Liver (tissue), 9 donors: ENCODE results near the gene RRP1. TPM values are rescaled to one million over a fixed set of nuclear protein-coding genes. Genes with fewer than 3 reads are reported as not detected.

Experiments
- DNase-seq: peaks from one replicate; pipeline ENCODE4 v3.0.0-alpha.2; 2017; ENCODE audit warnings: low spot score
- H3K27ac ChIP-seq, 2 donors: one replicate each; pipeline ENCODE4 v1.7.0; 2013; ENCODE audit warnings: inconsistent platforms in 2 of 2, low read length in 2 of 2, control low read depth in 1 of 2, low read depth in 1 of 2, mild to moderate bottlenecking in 1 of 2
- H3K27me3 ChIP-seq, 4 donors: one replicate each; pipeline versions ENCODE4 v1.6.1 to v1.7.0; 2013; ENCODE audit warnings: low read length in 3 of 4, inconsistent platforms in 1 of 4, mild to moderate bottlenecking in 1 of 4, moderate library complexity in 1 of 4; ENCODE audit not compliant: control insufficient read depth in 4 of 4, insufficient read depth in 4 of 4
- H3K36me3 ChIP-seq, 4 donors: one replicate each; pipeline versions ENCODE4 v1.6.1 to v1.7.0; 2013; ENCODE audit warnings: low read length in 3 of 4, mild to moderate bottlenecking in 3 of 4, low read depth in 1 of 4, moderate library complexity in 1 of 4; ENCODE audit not compliant: control insufficient read depth in 4 of 4, insufficient read depth in 3 of 4
- H3K4me1 ChIP-seq, 4 donors: one replicate each; pipeline versions ENCODE4 v1.6.1 to v1.7.0; 2013; ENCODE audit warnings: low read length in 3 of 4, mild to moderate bottlenecking in 3 of 4, moderate library complexity in 1 of 4; ENCODE audit not compliant: control insufficient read depth in 4 of 4, insufficient read depth in 4 of 4
- H3K4me3 ChIP-seq, 3 donors: one replicate each; pipeline versions ENCODE4 v1.6.1 to v1.7.0; 2013; ENCODE audit warnings: low read length in 3 of 3, control low read depth in 1 of 3, low read depth in 1 of 3, mild to moderate bottlenecking in 1 of 3
- H3K9ac ChIP-seq, 2 donors: one replicate each; pipeline ENCODE4 v1.7.0; 2013; ENCODE audit warnings: low read length in 2 of 2, mild to moderate bottlenecking in 2 of 2, moderate library complexity in 2 of 2, control low read depth in 1 of 2, low read depth in 1 of 2
- H3K9me3 ChIP-seq, 4 donors: one replicate each; pipeline versions ENCODE4 v1.6.1 to v1.7.0; 2013; ENCODE audit warnings: low read length in 3 of 4; ENCODE audit not compliant: control insufficient read depth in 4 of 4
- ATF3 ChIP-seq: IDR thresholded peaks from 2 replicates; pipeline ENCODE4 v1.6.1; 2016; ENCODE audit warnings: antibody characterized with exemption
- CTCF ChIP-seq: fragments of 150-350 bp; IDR thresholded peaks from 2 replicates; pipeline ENCODE4 v1.5.1; 2017; ENCODE audit warnings: improper control_type of control experiment, low read depth, low read length; ENCODE audit not compliant: missing input control
- EGR1 ChIP-seq, 2 donors: IDR thresholded peaks; 2 replicates each; pipeline ENCODE4 v1.6.1; 2016 to 2018; ENCODE audit warnings: antibody characterized with exemption in 2 of 2, low read depth in 2 of 2
- FOXA1 ChIP-seq: IDR thresholded peaks from 2 replicates; pipeline ENCODE4 v1.6.1; 2016; ENCODE audit warnings: antibody characterized with exemption
- FOXA2 ChIP-seq: IDR thresholded peaks from 2 replicates; pipeline ENCODE4 v1.6.1; 2016; ENCODE audit warnings: antibody characterized with exemption
- GABPA ChIP-seq, 2 donors: IDR thresholded peaks in 1 of 2; conservative IDR thresholded peaks in 1 of 2; 2 replicates each; pipeline ENCODE4 v1.6.1; 2016; ENCODE audit warnings: antibody characterized with exemption in 2 of 2, mild to moderate bottlenecking in 1 of 2, moderate library complexity in 1 of 2
- HNF4A ChIP-seq, 2 donors: conservative IDR thresholded peaks; 2 replicates each; pipeline ENCODE4 v1.6.1; 2016; ENCODE audit warnings: antibody characterized with exemption in 2 of 2, mild to moderate bottlenecking in 2 of 2
- HNF4G ChIP-seq: IDR thresholded peaks from 2 replicates; pipeline ENCODE4 v1.6.1; 2016; ENCODE audit warnings: antibody characterized with exemption
- JUND ChIP-seq, 2 donors: IDR thresholded peaks; 2 replicates each; pipeline ENCODE4 v1.6.1; 2016; ENCODE audit warnings: antibody characterized with exemption in 2 of 2
- MAX ChIP-seq: IDR thresholded peaks from 2 replicates; pipeline ENCODE4 v1.6.1; 2016; ENCODE audit warnings: antibody characterized with exemption
- NR2F2 ChIP-seq: IDR thresholded peaks from 2 replicates; pipeline ENCODE4 v1.6.1; 2016; ENCODE audit warnings: antibody characterized with exemption
- RAD21 ChIP-seq, 2 donors: IDR thresholded peaks; 2 replicates each; pipeline ENCODE4 v1.6.1; 2016; ENCODE audit warnings: antibody characterized with exemption in 2 of 2, mild to moderate bottlenecking in 2 of 2
- REST ChIP-seq: IDR thresholded peaks from 2 replicates; pipeline ENCODE4 v1.6.1; 2016; ENCODE audit warnings: antibody characterized with exemption, mild to moderate bottlenecking
- RXRA ChIP-seq, 2 donors: IDR thresholded peaks; 2 replicates each; pipeline ENCODE4 v1.6.1; 2017 to 2018; ENCODE audit warnings: antibody characterized with exemption in 2 of 2, mild to moderate bottlenecking in 1 of 2
- SP1 ChIP-seq: IDR thresholded peaks from 2 replicates; pipeline ENCODE4 v1.6.1; 2018; ENCODE audit warnings: antibody characterized with exemption, mild to moderate bottlenecking
- TAF1 ChIP-seq: conservative IDR thresholded peaks from 2 replicates; pipeline ENCODE4 v1.6.1; 2016; ENCODE audit warnings: antibody characterized with exemption, mild to moderate bottlenecking
- YY1 ChIP-seq: IDR thresholded peaks from 2 replicates; pipeline ENCODE4 v1.6.1; 2016; ENCODE audit warnings: antibody characterized with exemption, mild to moderate bottlenecking
- ZBTB33 ChIP-seq: IDR thresholded peaks from 2 replicates; pipeline ENCODE4 v1.6.1; 2016; ENCODE audit warnings: antibody characterized with exemption
- WGBS: extraction: QIAGEN DNeasy Blood & Tissue Kit; methylation state at CpG from one replicate; pipeline ENCODE4 v1.1.7; 2013; 5-methylcytosine and 5-hydroxymethylcytosine counted together
- polyA plus RNA-seq, 2 donors: library from polyadenylated mRNA; stranded (reverse) in 1 of 2; unstranded in 1 of 2; fragments of 200-250 nt in 1 of 2; fragments of >200 nt in 1 of 2; fragmentation: Nextera tagmentation in 1 of 2; extraction: Ambion mirVana in 1 of 2; gene quantifications; one replicate each; pipeline versions ENCODE4 v1.2.1 to v1.2.3, GENCODE V29; 2013 to 2015
- total RNA-seq, 2 donors: library from RNA; depleted of rRNA; stranded (reverse); fragments of >200 nt; gene quantifications; one replicate each; pipeline ENCODE4 v1.2.3, GENCODE V29; 2014
- donor health status: healthy.
- donor health status: healthy.
- donor health status: healthy.
- donor health status: healthy.
- donor health status: healthy.

Gene RRP1
- total and polyA plus RNA-seq, 4 donors: 5.4 to 15.0 (median 7.7) TPM

GRCh38 chr21:43785134-43785533, 4.2 kb upstream of the RRP1 start:
- Histone ChIP-seq H3K36me3 (no peaks in the 10 kb centered on the region), H3K4me1 (peaks cover 9 to 19% (median 15%) of the 10 kb centered on the region in 4 donors), H3K27me3 (no peaks in the 10 kb centered on the region), H3K9me3 (no peaks in the 10 kb centered on the region), H3K9ac (no peak overlapping the region), H3K4me3 (no peak overlapping the region), H3K27ac (no peak overlapping the region)
- 64% methylated on average over 3 of the region's 3 CpGs for WGBS
- no peak for TF ChIP-seq FOXA1
- TF ChIP-seq TAF1: no peak
- TF ChIP-seq ATF3: no peak
- TF ChIP-seq REST: no peak
- TF ChIP-seq JUND (IDR thresholded peaks at IDR 0.05): no peak
- TF ChIP-seq RAD21 (IDR thresholded peaks at IDR 0.05): no peak
- no peak for TF ChIP-seq YY1
- TF ChIP-seq GABPA (IDR thresholded peaks at IDR 0.05 in 1 of 2, conservative IDR thresholded peaks at IDR 0.05 in 1 of 2): no peak
- TF ChIP-seq EGR1 (IDR thresholded peaks at IDR 0.05; ENCODE audit: low read depth in 2 of 2): no peak
- TF ChIP-seq HNF4A (conservative IDR thresholded peaks at IDR 0.05): no peak
- no peak for TF ChIP-seq FOXA2
- TF ChIP-seq RXRA (IDR thresholded peaks at IDR 0.05): no peak
- TF ChIP-seq CTCF: no peak
- no peak for TF ChIP-seq SP1
- TF ChIP-seq MAX: no peak
- no peak for TF ChIP-seq NR2F2
- no peak for TF ChIP-seq HNF4G
- no peak for TF ChIP-seq ZBTB33
- no peak for DNase-seq
